Stimulated activated naive CD8-positive, alpha-beta T cell treated with anti-CD3 and anti-CD28 coated beads, Interleukin-15, amount 100 ng/mL, for 72 hours (primary cell): ENCODE data around the gene MAP3K5.

Experiments used
- ATAC-seq: fragments of 150-1000 bp; cut with Tn5 transposase; 2 replicates; pipeline ENCODE4 v1.10.0; 2021; ENCODE audit warnings: mild to moderate bottlenecking, moderate library complexity
- DNase-seq, 2 donors: peaks; one replicate each; pipeline ENCODE4 v3.0.0; 2021 to 2022
- H3K27ac Mint-ChIP-seq, 2 donors: one replicate each; pipeline ENCODE4 v1.8.0; 2022; ENCODE audit warnings: mild to moderate bottlenecking in 2 of 2, mixed read lengths in 2 of 2, moderate library complexity in 2 of 2
- H3K27me3 Mint-ChIP-seq: one replicate; pipeline ENCODE4 v1.8.0; 2022; ENCODE audit warnings: mixed read lengths
- H3K4me1 Mint-ChIP-seq: one replicate; pipeline ENCODE4 v1.8.0; 2022; ENCODE audit warnings: mild to moderate bottlenecking, mixed read lengths
- H3K4me3 Mint-ChIP-seq, 2 donors: one replicate each; pipeline ENCODE4 v1.8.0; 2022; ENCODE audit warnings: mild to moderate bottlenecking in 2 of 2, mixed read lengths in 2 of 2, moderate library complexity in 1 of 2
- H3K9me3 Mint-ChIP-seq, 2 donors: one replicate each; pipeline ENCODE4 v1.8.0; 2022; ENCODE audit warnings: mixed read lengths in 2 of 2

MAP3K5 gene

DNA sequence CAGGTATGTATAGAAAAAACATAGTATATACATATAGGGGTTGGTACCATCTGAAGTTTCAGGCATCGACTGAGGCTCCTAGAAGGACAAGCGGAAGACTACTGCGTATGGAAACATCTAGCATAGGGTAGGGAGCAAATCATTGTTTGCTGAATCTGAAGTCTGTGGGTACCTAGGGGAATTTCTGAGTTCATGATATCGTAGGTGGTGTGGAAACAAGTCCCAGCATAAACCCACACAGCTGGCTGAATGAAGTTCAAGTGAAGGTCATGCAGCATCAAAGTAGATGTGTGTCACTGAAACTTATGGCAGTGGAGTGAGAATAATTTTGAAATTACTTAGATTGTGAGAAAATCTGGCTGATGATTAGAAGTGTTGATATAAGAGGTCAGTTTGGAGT, 281.5 kb downstream of the MAP3K5 start:
- H3K4me3 Mint-ChIP-seq, result peak overlapping the region in 1 of 2 donors; percentile 20
- no peaks in the 10 kb centered on the region for H3K9me3 Mint-ChIP-seq
- H3K27ac Mint-ChIP-seq, result no peak overlapping the region
- H3K27me3 Mint-ChIP-seq, result peaks cover 9% of the 10 kb centered on the region
- peak in 1 of 2 donors; percentile 11 for DNase-seq
- ATAC-seq, result peak; percentile 83
- peaks cover 26% of the 10 kb centered on the region for H3K4me1 Mint-ChIP-seq

DNA sequence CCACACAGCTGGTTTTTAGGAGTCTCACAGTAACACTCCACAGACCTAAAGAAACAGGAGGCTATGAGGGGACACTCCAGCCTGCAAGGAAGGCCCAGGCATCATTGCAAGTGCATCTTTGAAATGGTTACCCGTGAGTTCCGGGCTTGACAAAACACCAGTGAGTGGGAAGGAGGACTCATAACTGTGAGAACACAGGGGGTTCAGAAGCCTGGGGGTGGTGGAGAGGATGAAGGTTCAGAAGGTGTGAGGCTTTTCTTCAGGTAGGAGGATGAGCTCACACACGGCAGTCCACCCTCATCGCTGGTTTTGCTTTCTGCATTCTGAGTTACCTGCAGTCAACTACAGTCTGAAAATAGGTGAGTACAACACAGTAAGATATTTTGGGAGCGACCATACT, 282.0 kb downstream of the MAP3K5 start:
- no peaks in the 10 kb centered on the region for H3K9me3 Mint-ChIP-seq
- peak; percentile 60 for ATAC-seq
- peaks cover 7% of the 10 kb centered on the region for H3K27me3 Mint-ChIP-seq
- peak overlapping the region in 1 of 2 donors; percentile 81 for H3K27ac Mint-ChIP-seq
- H3K4me3 Mint-ChIP-seq, result peak overlapping the region in 1 of 2 donors; percentile 38
- peak; percentile 19 to 27 for DNase-seq
- H3K4me1 Mint-ChIP-seq, result peaks cover 26% of the 10 kb centered on the region

DNA sequence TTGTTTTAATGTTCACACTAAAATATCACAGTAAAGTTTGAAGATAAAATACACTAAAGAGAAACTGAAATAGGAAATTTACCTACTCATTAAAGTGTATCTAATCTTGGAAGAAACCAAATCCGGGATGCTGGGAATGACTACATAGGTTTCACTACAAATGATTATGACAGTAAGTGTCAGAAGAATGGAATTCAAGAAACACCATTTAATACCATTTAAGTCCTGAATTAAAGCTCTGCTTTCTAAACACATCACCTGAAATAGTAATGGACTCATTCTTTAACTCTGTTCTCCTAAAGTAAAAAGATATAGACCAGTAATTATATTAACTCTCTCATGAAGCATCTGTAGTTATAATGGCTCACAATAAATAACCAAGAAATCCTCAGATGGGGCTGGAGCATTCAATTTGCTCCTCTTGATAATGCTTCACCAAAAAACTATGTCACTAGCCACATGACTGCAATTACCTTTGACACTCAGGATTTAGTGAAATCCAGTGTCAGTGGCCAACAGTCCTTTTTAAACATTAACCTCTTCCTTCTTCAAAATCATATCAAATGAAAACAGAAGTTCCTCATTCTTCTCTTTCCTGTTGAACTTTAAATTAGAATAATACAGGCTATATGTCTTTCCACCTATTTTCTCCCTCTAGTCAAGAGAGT, 283.4 kb downstream of the MAP3K5 start:
- ATAC-seq, result no peak
- Mint-ChIP-seq H3K9me3 (no peaks in the 10 kb centered on the region), H3K4me3 (no peak overlapping the region), H3K27ac (no peak overlapping the region), H3K4me1 (peaks cover 26% of the 10 kb centered on the region), H3K27me3 (no peaks in the 10 kb centered on the region)
- DNase-seq, result no peak
